Inflammatory macrophage (primary cell): ENCODE data around the gene FOCAD.

Experiments used
- DNase-seq, 2 donors: peaks; one replicate each; pipeline ENCODE4 v3.0.0-alpha.2; 2020 to 2022

FOCAD gene

GRCh38 chr9:20683351-20684034 lies 566 bp upstream of the FOCAD start:
- peak; percentile 46 to 48 for DNase-seq

GRCh38 chr9:20684875-20685696 lies 1.0 kb downstream of the FOCAD start:
- peak in 1 of 2 donors; percentile 43 for DNase-seq

GRCh38 chr9:20685769-20686168 lies 1.7 kb downstream of the FOCAD start:
- DNase-seq: no peak

- DNase-seq: no peak
Measured at GRCh38 chr9:20689833-20690232, 5.8 kb downstream of the FOCAD start.

GRCh38 chr9:20692554-20692953 lies 8.5 kb downstream of the FOCAD start:
- no peak for DNase-seq

GRCh38 chr9:20693068-20693467 lies 9.0 kb downstream of the FOCAD start:
- DNase-seq: peak; percentile 16 to 22

GRCh38 chr9:20694248-20694647 lies 10.2 kb downstream of the FOCAD start:
- no peak for DNase-seq

- no peak for DNase-seq
Measured at GRCh38 chr9:20697021-20697719, 13.1 kb downstream of the FOCAD start.

- no peak for DNase-seq
Measured at GRCh38 chr9:20698782-20699181, 14.7 kb downstream of the FOCAD start.

GRCh38 chr9:20701060-20701459 lies 17.0 kb downstream of the FOCAD start:
- no peak for DNase-seq

GRCh38 chr9:20702570-20702969 lies 18.5 kb downstream of the FOCAD start:
- no peak for DNase-seq

- no peak for DNase-seq
Measured at GRCh38 chr9:20703146-20703545, 19.1 kb downstream of the FOCAD start.

- no peak for DNase-seq
Measured at GRCh38 chr9:20707708-20708107, 23.6 kb downstream of the FOCAD start.

- no peak for DNase-seq
Measured at GRCh38 chr9:20713172-20713571, 29.1 kb downstream of the FOCAD start.

GRCh38 chr9:20714442-20715415 lies 30.7 kb downstream of the FOCAD start:
- no peak for DNase-seq

GRCh38 chr9:20722221-20722620 lies 38.2 kb downstream of the FOCAD start:
- DNase-seq: peak; percentile 33 to 40

- DNase-seq: no peak
Measured at GRCh38 chr9:20725675-20726074, 41.6 kb downstream of the FOCAD start.

GRCh38 chr9:20726144-20726543 lies 42.1 kb downstream of the FOCAD start:
- DNase-seq: no peak

GRCh38 chr9:20728493-20729220 lies 44.6 kb downstream of the FOCAD start:
- no peak for DNase-seq

GRCh38 chr9:20729523-20729922 lies 45.5 kb downstream of the FOCAD start:
- DNase-seq: no peak

GRCh38 chr9:20732118-20732517 lies 48.1 kb downstream of the FOCAD start:
- no peak for DNase-seq

- no peak for DNase-seq
Measured at GRCh38 chr9:20734275-20734674, 50.2 kb downstream of the FOCAD start.
